GM19328 (cell line): Measurements from ENCODE around the gene KCNJ16.

Experiments
- ATAC-seq: cut with Tn5 transposase; IDR thresholded peaks from one replicate; pipeline ENCODE4 v1.9.1; 2021; ENCODE audit warnings: mild to moderate bottlenecking, moderate library complexity; ENCODE audit not compliant: unreplicated experiment

KCNJ16 gene

DNA sequence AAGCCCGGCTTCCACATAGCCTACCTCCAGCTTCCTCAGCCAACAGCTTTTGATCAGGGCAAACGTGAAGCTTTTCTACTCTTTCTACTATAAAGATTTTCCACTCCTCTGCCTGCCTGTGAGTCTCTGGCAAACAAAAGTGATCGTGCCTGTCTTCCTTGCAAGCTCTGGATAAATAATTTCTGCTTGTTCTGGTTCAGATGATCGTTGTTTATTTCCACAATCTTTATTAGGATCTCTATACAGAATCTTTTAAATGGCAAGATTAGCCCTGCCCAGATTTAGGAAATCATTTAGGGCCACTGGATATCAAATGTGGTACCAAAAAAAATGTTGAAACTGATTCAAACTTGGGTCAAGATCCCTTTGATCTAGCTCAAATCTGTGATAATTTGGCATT is 20.4 kb downstream of the KCNJ16 start:
- ATAC-seq: no peak

DNA sequence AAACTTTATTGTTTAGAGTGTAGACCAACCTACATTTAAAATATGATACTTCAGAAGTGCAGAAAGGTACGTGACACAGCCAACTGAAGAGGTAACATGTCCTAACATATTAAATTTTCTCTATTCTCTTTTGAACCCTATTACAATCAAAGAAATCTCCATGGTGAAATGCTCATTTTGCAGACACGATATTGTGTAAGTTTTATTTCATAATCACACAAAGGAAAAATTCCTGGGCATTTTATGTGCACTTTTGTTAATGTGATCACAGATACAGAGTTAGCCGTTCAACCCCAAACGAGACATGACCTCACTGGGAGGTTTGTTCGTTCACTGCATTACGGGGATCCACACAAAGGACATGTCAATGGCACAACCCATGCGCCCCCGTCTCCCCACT is 21.8 kb downstream of the KCNJ16 start:
- no peak for ATAC-seq

DNA sequence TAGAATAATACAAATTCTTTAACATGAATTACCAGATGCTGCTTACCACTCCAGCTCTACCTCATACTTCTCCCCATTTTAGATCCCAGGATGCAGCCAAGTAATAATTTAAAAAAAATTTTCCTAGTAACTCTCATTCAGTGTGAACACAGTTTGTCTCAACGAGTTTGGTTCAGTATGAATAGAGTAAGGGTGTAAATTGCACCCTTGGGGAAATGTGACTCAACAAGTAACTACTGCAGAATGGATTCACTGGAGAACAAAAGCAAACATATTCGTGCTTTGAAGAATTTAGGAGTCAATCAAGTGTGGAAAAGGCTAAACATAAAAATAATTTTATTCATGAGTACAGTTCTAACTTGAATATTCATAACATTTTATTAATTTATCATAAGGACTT is 23.0 kb downstream of the KCNJ16 start:
- no peak for ATAC-seq

DNA sequence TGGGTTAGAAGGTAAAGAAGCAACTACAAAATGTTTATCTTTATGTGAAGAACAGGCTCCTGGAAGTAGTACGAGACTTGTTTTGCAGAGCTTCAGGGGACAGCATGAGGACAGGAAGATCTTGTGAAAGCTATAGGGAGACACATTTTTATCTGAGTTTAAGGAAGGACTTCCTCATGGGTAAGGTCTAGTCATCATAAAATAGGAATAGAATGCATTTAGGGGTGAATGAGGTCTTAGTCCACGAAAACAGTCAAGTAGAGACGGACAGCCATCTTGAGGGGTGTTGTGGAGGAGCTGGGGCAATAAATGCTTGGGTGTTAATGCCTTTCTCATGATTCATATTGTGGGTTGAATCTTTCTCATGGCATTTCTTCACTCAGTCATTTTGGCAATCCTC is 24.3 kb downstream of the KCNJ16 start:
- ATAC-seq: no peak

DNA sequence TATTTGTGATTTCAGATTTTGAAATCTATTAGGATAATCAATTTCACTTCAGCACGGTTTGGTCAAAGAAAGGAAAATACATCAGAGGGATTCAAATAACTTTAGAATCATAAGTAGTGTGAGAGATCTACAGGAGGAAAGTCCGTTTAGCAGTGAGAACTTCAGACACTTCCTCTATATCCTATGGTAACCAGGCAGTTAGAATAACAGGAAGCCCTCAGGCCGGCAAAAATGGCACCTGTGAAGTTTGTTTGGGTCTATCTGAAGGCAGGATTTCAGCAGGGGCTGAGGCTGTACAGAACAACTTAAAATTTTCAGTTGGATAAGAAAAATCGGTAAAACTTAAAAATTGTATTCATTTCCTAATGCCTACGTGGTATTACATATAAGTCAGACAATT is 24.9 kb downstream of the KCNJ16 start:
- ATAC-seq: no peak

DNA sequence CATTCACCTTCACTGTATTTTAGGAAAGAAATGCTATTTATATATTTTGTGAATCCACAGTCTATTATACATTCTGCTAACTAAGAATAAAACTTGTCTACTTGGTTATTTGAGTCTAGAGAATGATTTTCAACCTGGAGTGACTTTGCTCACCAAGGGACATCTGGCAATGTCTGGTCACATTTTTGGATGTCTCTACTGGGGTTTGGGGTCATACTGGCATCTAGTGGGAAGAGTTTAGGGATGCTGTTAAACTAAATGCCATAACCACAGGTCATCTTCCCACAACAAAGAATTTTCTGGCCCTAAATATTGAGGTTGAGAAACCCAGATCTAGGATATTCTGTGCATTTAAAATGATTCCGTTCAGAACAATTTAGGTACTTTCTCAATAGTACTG is 26.0 kb downstream of the KCNJ16 start:
- ATAC-seq: no peak

DNA sequence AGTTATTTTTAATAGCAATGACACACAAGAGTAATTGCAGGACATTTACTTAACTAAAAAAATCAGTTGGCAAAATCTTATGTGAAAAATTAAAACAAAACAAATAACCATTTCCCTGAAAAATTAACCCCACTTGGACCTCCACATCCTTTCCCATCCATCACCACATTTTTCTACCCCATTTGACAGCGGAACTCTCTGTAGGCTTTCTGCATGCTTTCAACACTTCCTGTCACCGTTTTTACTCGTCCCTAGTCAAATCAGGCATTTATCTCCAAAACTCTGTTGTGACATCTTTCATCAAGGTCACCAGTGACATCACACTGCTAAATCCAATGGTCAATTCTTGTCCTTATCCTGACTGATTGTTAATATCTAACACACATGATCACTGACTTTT is 27.5 kb downstream of the KCNJ16 start:
- no peak for ATAC-seq

DNA sequence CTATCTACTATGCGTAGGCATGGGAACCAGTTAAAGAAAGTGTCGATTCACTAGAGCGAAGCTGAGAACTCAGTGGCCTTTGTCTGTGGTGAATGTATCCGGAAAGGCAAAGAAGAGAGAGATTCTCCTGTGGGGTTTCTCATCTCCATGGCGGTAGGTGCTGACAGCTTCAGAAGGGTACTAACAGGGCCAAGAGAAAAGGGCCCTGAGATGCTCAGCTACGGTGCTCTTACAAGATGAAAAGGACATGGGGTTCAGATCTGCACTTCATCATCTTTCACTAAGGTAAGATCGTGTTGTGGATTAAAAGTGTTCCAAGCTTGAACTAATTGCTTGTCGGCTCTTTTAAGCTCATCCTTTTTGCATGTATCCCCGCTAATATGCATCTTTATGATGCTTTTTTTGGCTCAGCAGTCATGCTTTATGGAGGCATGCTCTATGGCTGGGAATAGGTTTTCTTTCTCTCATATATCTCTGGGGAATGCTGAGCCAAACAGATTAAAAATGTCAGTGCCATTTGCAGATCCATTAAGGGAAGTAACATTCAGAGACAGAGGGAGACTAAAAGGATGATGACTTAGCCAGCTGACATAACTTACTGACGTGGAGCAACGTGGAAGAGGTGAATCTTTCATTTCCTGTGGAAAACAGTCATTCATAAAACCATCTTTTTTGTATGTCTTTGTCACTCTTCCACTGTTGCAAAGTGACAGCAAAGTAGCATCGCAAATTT is 29.9 kb downstream of the KCNJ16 start:
- ATAC-seq: no peak

DNA sequence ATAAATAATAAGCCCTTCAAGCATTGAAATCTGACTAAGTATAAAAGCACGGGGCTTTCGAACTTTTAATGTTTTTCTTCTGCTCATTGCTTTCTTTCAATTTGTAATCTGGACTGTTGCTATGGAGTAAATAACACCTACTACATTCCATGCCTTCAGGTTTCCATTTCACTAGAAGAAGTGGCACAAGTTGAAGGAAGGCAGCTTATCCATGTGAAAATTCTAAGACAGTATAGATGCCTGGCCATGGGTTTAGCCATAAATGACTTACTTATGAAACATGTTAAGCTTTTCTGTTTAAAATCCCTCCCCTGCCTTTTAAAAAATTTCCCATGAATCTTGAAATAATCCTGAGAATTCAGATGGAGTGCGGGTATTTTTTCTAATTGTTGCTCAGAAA is 30.6 kb downstream of the KCNJ16 start:
- ATAC-seq: no peak

DNA sequence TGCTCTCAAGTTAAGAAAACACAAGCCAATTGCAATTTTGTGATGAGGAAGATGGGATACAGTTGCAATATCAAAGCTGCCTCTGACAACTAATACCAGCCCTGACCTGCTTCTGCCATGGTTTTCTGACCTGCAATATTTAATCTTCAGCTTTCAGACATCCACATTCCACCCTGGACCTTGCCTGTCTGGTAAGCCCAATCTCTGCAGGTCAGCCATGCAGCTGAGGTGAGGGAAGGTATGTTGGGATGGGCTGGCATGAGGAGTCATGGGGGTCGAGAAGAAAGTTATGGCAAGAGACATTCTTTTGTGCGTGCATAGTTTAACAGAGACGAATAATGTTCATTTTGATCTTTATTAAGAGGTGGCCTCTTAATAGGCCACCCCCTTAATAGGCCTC is 31.5 kb downstream of the KCNJ16 start:
- ATAC-seq: no peak

DNA sequence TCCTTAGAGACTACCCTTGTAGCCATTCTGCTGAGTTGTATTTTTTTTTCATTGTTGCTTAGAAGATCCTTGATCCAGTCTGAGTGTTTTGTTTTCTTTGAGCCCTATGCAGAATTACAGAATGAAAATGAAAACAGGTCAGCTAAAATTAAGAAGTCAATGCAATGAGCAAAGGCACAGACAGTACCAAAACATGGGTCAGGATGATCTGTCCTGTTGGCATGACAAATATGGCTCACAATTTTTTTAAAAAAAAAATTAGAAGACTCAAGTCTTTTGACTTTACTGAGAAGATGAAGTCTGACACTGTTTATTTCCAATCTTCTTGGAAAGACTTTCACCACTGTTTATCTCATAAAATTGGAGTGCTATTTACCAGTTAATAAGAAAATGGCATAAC is 32.4 kb downstream of the KCNJ16 start:
- ATAC-seq: no peak

DNA sequence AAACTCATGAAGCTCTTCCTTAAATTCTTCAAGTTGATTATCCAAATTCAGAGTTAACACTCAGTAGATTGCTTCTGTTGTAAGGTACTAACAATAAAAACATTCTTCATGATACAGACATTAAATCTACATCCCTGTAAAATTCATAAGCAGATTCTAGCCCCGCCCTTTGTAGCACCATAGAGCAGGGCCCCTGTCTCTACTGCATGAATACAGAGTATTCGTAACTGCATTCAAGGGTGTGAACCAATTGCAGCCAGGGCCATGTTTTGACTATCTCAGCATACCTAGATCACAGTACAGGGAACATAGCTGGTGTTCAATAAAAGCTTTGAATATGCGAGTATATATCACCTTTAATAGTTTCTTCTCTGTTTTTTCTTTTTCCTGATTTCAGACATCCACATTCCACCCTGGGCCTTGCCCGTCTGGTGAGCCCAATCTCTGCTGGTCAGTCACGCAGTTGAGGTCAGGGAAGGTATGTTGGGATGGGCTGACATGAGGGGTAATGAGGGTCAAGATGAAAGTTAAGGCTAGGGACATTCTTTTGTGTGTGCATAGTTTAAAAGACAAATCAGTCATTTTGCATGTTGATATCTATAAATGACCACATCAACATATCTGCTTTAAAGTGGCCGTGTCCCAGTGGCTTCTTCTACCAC is 33.0 kb downstream of the KCNJ16 start:
- ATAC-seq: no peak

DNA sequence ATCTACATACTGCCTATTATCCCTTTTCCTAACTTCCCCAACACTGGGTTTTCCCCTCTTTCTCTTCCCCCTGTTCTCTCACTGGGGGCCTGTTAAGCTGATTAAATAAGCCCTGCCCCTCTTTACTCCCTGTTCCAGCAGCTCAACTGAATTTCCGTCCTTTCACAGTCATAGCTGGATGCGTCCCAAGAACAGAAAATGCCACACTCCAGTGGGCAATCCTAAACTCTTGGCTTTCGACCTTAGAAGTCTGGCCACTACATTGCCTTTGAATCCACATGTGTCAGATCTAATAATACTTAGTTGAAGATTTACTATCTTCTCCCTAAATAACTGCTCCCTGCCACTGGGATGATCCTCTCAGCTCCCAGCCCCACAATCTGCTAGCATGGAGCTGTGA is 34.5 kb downstream of the KCNJ16 start:
- ATAC-seq: no peak

DNA sequence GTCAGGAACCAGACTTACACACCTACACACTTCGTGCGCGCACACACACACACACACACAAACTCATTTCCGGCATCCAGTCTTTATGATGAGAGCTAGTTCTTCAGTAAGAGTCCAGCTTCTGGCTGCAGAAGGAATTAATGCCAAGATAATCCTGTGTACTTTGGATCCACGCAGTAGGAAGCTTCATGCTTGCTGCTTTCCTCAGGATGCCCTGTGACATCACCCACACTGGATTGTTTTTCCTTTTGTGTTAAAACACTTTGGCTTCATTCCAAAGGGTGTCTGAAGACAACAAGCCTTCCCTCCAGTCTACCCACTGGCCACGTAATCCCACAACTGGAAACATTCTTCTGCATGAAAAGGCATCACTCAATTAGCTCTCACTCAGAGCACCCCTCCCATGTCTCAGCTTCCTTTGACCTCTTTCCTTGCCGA is 35.4 kb downstream of the KCNJ16 start:
- no peak for ATAC-seq

DNA sequence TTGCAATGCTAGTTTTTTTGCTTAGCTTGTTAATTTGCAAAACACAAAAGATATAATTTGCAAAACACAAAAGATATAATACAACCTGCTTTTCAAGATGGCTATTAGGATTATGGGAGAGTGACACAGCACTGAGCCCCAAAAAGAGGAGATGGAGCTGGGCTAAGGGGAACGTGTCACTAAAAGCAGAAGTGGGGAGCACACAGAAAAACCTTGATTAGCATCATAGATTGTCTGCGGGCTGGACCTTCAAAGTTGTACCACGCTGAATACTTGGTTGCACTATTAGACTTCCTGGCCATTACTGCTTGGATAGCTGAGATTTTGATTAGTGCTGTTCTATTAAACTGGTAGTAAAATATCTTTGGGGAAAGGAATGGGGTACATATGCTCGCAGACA is 36.2 kb downstream of the KCNJ16 start:
- ATAC-seq: no peak

DNA sequence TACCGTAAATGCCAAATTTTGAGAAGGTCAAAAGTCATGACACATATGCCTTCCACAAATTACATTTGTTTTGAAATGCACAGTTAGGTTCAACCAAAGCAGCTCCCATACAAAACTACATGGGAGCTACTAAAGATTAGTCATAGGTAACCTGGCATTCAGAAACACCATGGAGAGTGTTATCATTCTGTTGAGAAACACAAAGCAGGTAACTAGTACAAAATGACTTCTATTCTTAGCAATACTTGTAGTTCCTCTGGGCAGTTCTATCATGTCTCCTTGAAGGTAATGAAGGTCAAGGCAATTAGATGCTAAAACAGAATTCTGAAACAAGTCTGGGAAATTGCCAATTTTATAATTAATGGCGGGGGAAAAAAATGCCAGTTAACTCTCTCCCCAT is 39.4 kb downstream of the KCNJ16 start:
- ATAC-seq: no peak

DNA sequence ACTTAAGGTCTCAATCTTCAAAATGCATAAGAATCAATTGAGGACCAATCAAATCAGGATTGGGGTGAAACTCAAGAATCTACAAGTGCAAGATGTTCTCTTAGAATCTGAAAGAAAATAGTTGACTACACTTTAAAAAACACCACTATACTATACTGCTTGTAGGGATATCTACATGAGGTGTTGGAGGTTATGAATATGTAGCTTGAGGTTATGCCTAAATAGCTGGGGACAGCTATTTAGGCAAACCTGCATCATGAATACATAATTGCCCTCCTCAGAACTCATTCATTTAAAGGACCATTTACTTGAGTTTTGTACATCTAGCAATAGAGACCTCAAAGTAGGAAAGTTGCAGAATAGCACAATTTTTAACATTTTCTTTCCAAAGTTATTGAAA is 40.1 kb downstream of the KCNJ16 start:
- no peak for ATAC-seq

DNA sequence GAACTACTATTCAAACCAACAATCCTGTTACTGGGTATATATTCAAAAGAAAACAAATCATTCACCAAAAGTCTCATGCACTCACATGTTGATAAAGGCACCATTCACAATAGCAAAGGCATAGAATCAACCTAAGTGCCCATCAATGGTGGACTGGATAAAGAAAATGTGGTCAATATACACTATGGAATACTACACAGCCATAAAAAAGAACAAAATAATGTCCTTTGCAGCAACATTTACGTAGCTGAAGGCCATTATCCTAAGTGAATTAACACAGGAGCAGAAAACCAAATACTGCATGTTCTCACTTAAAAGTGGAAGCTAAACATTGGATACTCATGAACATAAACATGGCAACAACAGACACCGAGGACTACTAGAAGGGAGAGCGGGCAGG is 41.9 kb downstream of the KCNJ16 start:
- no peak for ATAC-seq

DNA sequence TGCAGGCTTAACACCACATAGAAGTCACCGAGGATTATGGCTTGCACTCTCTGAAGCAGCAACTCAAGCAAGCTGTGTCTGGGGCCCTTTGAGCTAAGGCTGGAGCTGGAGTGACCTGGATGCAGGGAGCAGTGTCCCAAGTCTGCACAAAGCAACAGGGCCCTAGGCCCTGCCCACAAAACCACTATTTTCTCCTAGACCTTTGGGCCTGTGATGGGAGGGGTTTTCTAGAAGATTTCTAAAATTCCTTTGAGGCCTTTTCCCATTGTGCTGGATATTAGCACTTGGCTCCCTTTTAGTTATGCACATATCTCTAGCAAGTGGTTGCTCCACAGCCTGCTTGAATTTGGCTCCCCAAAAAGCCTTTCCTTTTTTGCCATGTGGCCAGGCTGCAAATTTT is 44.5 kb downstream of the KCNJ16 start:
- no peak for ATAC-seq

DNA sequence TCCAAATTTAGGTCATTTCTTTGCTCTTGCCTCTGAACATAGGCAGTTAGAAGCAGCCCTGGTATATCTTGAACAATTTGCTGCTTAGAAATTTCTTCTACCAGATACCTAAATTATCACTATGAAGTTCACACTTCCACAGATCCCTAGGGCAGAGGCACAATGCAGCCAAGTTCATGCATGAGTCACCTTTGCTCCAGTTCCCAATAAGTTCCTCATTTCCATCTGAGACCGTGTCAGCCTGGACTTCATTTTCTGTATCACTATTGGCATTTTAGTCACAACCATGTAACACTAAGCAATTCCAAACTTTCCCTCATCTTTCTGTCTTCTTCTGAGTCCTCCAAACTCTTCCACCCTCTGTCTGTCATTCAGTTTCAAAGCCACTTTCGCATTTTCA is 45.0 kb downstream of the KCNJ16 start:
- no peak for ATAC-seq

DNA sequence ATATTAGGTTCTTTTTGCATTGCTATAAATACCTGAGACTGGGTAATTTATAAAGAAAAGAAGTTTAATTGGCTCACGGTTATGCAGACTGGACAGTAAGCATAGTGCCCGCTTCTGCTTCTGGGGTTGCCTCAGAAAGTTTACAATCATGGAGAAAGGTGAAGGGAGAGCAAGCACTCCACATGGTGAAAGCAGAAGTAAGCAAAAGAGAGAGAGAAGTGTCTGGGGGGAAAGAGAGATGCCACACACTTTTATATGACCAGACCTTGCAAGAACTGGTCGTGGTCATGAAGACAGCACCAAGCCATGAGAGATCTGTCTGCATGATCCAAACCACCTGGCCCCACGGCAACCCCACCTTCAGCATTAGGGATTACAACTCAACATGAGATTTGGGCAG is 45.4 kb downstream of the KCNJ16 start:
- no peak for ATAC-seq

DNA sequence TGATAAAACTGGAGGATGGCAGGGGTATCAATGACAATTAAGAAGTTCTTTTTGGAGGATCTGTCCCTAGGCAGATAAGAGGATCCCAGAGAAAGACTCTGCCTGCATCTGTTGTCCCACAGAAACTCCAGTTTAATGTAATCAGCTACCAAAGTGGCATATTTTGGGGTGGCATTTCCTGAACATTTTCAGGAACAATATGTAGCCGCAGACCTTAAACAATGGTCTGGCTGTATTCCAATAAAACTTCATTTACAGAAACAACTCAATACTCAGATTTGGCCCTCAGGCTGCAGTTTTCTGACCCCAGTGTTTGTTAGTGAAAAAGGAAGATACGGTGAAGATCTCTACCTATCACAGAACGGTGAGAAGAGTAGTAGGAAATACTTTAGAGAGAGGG is 46.1 kb downstream of the KCNJ16 start:
- no peak for ATAC-seq

DNA sequence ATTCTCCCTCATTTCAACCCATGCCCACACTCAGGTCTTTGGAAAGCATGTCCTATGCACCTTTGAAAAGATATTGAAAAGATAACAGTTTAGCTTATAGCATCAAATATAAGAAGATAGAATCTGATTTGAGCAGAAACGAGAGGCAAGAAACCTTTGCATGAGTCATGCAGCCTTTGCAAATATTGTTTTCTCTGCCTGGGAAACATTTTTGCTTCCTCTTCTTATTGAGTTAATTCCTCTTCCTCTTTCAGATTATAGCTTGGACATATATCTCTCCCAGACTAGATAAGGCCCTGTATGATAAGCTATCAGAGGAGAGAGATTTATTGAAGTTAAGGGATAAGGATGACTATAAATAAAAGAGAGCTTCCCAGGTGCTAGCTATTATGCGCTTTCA is 48.2 kb downstream of the KCNJ16 start:
- ATAC-seq: no peak
